Gastrocnemius medialis (tissue), 4 donors: ENCODE data around the gene FAM83G.

Experiments
- POLR2A ChIP-seq, 2 donors: fragments of 450-650 bp; IDR thresholded peaks; one replicate each; pipeline ENCODE4 v1.6.1; 2017; ENCODE audit warnings: antibody characterized with exemption in 2 of 2, mild to moderate bottlenecking in 2 of 2, moderate library complexity in 2 of 2
- TF ChIP-seq, protein P1 (sequence below), 5 experiments: fragments of 450-650 bp in 3 of 5; fragments of 200-600 bp in 2 of 5; sonication (generic) in 2 of 5; IDR thresholded peaks in 4 of 5; conservative IDR thresholded peaks in 1 of 5; 1 replicate in 4 of 5; 2 replicates in 1 of 5; pipeline ENCODE4 v1.5.1; 2016 to 2019; ENCODE audit warnings: antibody characterized with exemption in 5 of 5, mild to moderate bottlenecking in 3 of 5, moderate library complexity in 3 of 5

DNA sequence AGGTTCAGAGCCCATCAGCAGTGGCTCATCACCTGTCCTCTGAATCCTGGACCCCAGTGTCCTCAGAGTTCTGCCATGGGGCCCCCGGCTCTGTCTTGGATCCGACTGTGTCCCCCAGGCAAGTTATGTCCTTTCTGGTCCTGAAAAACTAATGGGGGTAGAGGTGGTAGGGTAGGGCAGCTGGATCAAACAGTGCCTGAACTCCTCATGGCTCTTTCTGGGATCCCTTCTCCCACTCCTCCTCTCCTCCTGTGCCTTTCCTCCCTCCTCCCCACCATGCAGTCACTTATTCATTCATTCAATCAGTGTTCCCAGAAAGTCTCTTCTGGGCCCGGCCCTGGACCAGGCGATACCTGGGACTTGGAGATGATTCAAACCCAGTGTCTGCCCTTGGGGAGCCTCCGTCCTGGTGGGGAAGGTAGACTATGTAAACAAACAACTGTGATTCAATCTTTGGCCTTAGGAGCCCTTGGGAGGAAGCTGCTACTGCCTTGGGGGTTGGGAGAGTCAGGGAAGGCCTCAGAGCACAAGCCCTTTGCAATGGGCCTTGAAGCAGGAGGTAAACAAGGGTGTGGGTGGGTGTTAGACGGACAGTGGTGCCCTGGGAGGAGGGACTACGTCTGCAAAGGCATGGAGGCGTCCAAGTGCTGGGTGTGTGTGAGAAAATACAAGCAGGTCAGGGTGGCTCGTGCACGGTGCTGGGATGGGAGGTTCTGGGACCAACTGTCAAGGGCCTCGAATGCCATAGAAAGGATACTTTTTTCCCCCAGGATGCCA is 6.4 kb upstream of the FAM83G start:
- TF ChIP-seq, protein P1, sequence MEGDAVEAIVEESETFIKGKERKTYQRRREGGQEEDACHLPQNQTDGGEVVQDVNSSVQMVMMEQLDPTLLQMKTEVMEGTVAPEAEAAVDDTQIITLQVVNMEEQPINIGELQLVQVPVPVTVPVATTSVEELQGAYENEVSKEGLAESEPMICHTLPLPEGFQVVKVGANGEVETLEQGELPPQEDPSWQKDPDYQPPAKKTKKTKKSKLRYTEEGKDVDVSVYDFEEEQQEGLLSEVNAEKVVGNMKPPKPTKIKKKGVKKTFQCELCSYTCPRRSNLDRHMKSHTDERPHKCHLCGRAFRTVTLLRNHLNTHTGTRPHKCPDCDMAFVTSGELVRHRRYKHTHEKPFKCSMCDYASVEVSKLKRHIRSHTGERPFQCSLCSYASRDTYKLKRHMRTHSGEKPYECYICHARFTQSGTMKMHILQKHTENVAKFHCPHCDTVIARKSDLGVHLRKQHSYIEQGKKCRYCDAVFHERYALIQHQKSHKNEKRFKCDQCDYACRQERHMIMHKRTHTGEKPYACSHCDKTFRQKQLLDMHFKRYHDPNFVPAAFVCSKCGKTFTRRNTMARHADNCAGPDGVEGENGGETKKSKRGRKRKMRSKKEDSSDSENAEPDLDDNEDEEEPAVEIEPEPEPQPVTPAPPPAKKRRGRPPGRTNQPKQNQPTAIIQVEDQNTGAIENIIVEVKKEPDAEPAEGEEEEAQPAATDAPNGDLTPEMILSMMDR (IDR thresholded peaks at IDR 0.05 in 4 of 5, conservative IDR thresholded peaks at IDR 0.05 in 1 of 5), result no peak
- TF ChIP-seq POLR2A (IDR thresholded peaks at IDR 0.05), result no peak
